Tibial nerve (tissue), 4 donors: ENCODE data around the gene LRRC10B. TPM values are rescaled to one million over a fixed set of nuclear protein-coding genes. Genes with fewer than 3 reads are reported as not detected.

Experiments used
- DNase-seq, 2 donors: peaks; one replicate each; pipeline ENCODE4 v3.0.0-alpha.2; 2019; ENCODE audit warnings: low spot score in 2 of 2
- H3K27ac ChIP-seq, 4 donors: fragments of 200-600 bp; sonication (generic) in 3 of 4; one replicate each; pipeline ENCODE4 v1.5.1; 2017 to 2019; ENCODE audit warnings: mild to moderate bottlenecking in 1 of 4
- H3K27me3 ChIP-seq, 2 donors: fragments of 200-600 bp; sonication (generic) in 1 of 2; one replicate each; pipeline versions ENCODE4 v1.5.1 to v1.6.0; 2017 to 2019
- H3K36me3 ChIP-seq, 3 donors: fragments of 200-600 bp; sonication (generic); one replicate each; pipeline ENCODE4 v1.5.1; 2018 to 2019
- H3K4me1 ChIP-seq, 4 donors: fragments of 200-600 bp; sonication (generic) in 3 of 4; one replicate each; pipeline ENCODE4 v1.5.1; 2017 to 2019
- H3K4me3 ChIP-seq, 4 donors: fragments of 200-600 bp; sonication (generic) in 3 of 4; one replicate each; pipeline ENCODE4 v1.5.1; 2017 to 2019; ENCODE audit warnings: mild to moderate bottlenecking in 1 of 4, moderate library complexity in 1 of 4
- H3K9me3 ChIP-seq, 4 donors: fragments of 200-600 bp; sonication (generic) in 3 of 4; one replicate each; pipeline ENCODE4 v1.5.1; 2017 to 2019
- CTCF ChIP-seq, 5 experiments: fragments of 200-600 bp in 3 of 5; fragments of 450-650 bp in 2 of 5; sonication (generic) in 3 of 5; IDR thresholded peaks; one replicate each; pipeline ENCODE4 v1.5.1; 2016 to 2019; ENCODE audit warnings: antibody characterized with exemption in 5 of 5, mild to moderate bottlenecking in 3 of 5, moderate library complexity in 2 of 5
- EP300 ChIP-seq, 2 donors: sonication (generic); formaldehyde crosslinking; IDR thresholded peaks; one replicate each; pipeline ENCODE4 v1.6.1; 2017; ENCODE audit warnings: antibody characterized with exemption in 2 of 2, mild to moderate bottlenecking in 1 of 2
- POLR2A ChIP-seq, 2 donors: fragments of 450-650 bp; IDR thresholded peaks; one replicate each; pipeline ENCODE4 v1.6.1; 2017; ENCODE audit warnings: antibody characterized with exemption in 2 of 2, mild to moderate bottlenecking in 2 of 2, moderate library complexity in 2 of 2
- WGBS, 2 donors: methylation state at CpG; one replicate each; pipeline ENCODE4 v1.1.5; 2018; 5-methylcytosine and 5-hydroxymethylcytosine counted together
- total RNA-seq, 4 donors: library from RNA; depleted of rRNA; stranded (reverse); fragments of >200 nt; gene quantifications; one replicate each; pipeline ENCODE4 v1.1.0, GENCODE V29; 2016

LRRC10B gene
- total RNA-seq, 4 donors from 2014 or later, result 0.21 to 3.6 (median 1.0) TPM

- Histone ChIP-seq H3K4me3 (no peak overlapping the region), H3K36me3 (no peaks in the 10 kb centered on the region), H3K9me3 (no peaks in the 10 kb centered on the region), H3K27me3 (peaks cover 0 to 27% of the 10 kb centered on the region in 2 donors), H3K27ac (no peak overlapping the region), H3K4me1 (peaks cover 0 to 10% (median 0%) of the 10 kb centered on the region in 4 donors)
- WGBS, 2 donors, result 86 to 90% methylated on average over 2 to 8 of the region's 8 CpGs
- no peak for DNase-seq
- no peak for TF ChIP-seq POLR2A (IDR thresholded peaks at IDR 0.05)
- no peak for TF ChIP-seq CTCF (IDR thresholded peaks at IDR 0.05)
- TF ChIP-seq EP300 (IDR thresholded peaks at IDR 0.05), result no peak
Observed at GRCh38 chr11:61537326-61537725, 28.8 kb downstream of the LRRC10B start.

- H3K27me3 ChIP-seq, result peaks cover 0 to 32% of the 10 kb centered on the region in 2 donors
- H3K36me3 ChIP-seq, result no peaks in the 10 kb centered on the region
- H3K4me3 ChIP-seq, result no peak overlapping the region
- no peak for DNase-seq
- peaks cover 0 to 12% (median 0%) of the 10 kb centered on the region in 4 donors for H3K4me1 ChIP-seq
- no peak overlapping the region for H3K27ac ChIP-seq
- H3K9me3 ChIP-seq, result no peaks in the 10 kb centered on the region
- WGBS, 2 donors, result 65 to 87% methylated on average over 8 to 9 of the region's 9 CpGs
- TF ChIP-seq EP300 (IDR thresholded peaks at IDR 0.05) (no peak), CTCF (IDR thresholded peaks at IDR 0.05) (no peak), POLR2A (IDR thresholded peaks at IDR 0.05) (no peak)
Observed at GRCh38 chr11:61538636-61538961, 30.1 kb downstream of the LRRC10B start.

GRCh38 chr11:61539006-61539405 is 30.5 kb downstream of the LRRC10B start:
- Histone ChIP-seq H3K9me3 (no peaks in the 10 kb centered on the region), H3K27ac (no peak overlapping the region), H3K27me3 (peaks cover 0 to 32% of the 10 kb centered on the region in 2 donors), H3K4me1 (peaks cover 0 to 12% (median 0%) of the 10 kb centered on the region in 4 donors), H3K4me3 (no peak overlapping the region), H3K36me3 (no peaks in the 10 kb centered on the region)
- no peak for DNase-seq
- no peak for TF ChIP-seq EP300 (IDR thresholded peaks at IDR 0.05)
- TF ChIP-seq POLR2A (IDR thresholded peaks at IDR 0.05), result no peak
- TF ChIP-seq CTCF (IDR thresholded peaks at IDR 0.05), result no peak
- WGBS, 2 donors, result 82 to 84% methylated on average over 11 of the region's 11 CpGs

- Histone ChIP-seq H3K4me3 (no peak overlapping the region), H3K4me1 (peaks cover 0 to 12% (median 0%) of the 10 kb centered on the region in 4 donors), H3K27ac (no peak overlapping the region), H3K9me3 (no peaks in the 10 kb centered on the region), H3K27me3 (peaks cover 0 to 32% of the 10 kb centered on the region in 2 donors), H3K36me3 (no peaks in the 10 kb centered on the region)
- DNase-seq, result no peak
- TF ChIP-seq EP300 (IDR thresholded peaks at IDR 0.05), result no peak
- no peak for TF ChIP-seq POLR2A (IDR thresholded peaks at IDR 0.05)
- no peak for TF ChIP-seq CTCF (IDR thresholded peaks at IDR 0.05)
- WGBS, 2 donors, result 35 to 45% methylated on average over 14 of the region's 14 CpGs
Observed at GRCh38 chr11:61539831-61540357, 31.3 kb downstream of the LRRC10B start.

GRCh38 chr11:61540528-61540927 is 32.0 kb downstream of the LRRC10B start:
- no peak for TF ChIP-seq CTCF (IDR thresholded peaks at IDR 0.05)
- TF ChIP-seq EP300 (IDR thresholded peaks at IDR 0.05), result no peak
- no peak for TF ChIP-seq POLR2A (IDR thresholded peaks at IDR 0.05)
- no peak overlapping the region for H3K4me3 ChIP-seq
- no peaks in the 10 kb centered on the region for H3K36me3 ChIP-seq
- no peaks in the 10 kb centered on the region for H3K9me3 ChIP-seq
- H3K27ac ChIP-seq, result no peak overlapping the region
- WGBS, 2 donors, result 44 to 74% methylated on average over 5 to 9 of the region's 9 CpGs
- peaks cover 0 to 35% of the 10 kb centered on the region in 2 donors for H3K27me3 ChIP-seq
- no peak for DNase-seq
- peaks cover 0 to 12% (median 0%) of the 10 kb centered on the region in 4 donors for H3K4me1 ChIP-seq
